K562 (cell line): ENCODE results near the gene LRRC59. TPM values are rescaled to one million over a fixed set of nuclear protein-coding genes. Genes with fewer than 3 reads are reported as not detected.

Experiments used
- BCL6 ChIP-seq: fragments of 250-450 bp; sonication (Bioruptor Pico); IDR thresholded peaks from 2 replicates; pipeline ENCODE4 v1.4.0; 2020
- BCLAF1 ChIP-seq, 2 experiments: fragments of 450-650 bp in 1 of 2; IDR thresholded peaks; 2 replicates each; pipeline ENCODE4 v1.6.1; 2011 to 2017; ENCODE audit warnings: low read depth in 2 of 2, antibody characterized with exemption in 1 of 2, borderline replicate concordance in 1 of 2, low read length in 1 of 2, mild to moderate bottlenecking in 1 of 2, mixed read lengths in 1 of 2; ENCODE audit not compliant: control insufficient read depth in 1 of 2
- BCOR ChIP-seq: fragments of 450-650 bp; IDR thresholded peaks from 2 replicates; pipeline ENCODE4 v1.6.1; 2016
- BMI1 ChIP-seq: fragments of 150-350 bp; IDR thresholded peaks from 2 replicates; pipeline ENCODE4 v1.6.1; 2014; ENCODE audit warnings: low read length
- CAMTA2 ChIP-seq: fragments of 250-450 bp; sonication (Bioruptor Pico); conservative IDR thresholded peaks from 2 replicates; pipeline ENCODE4 v1.5.1; 2022
- CTCFL ChIP-seq: IDR thresholded peaks from 2 replicates; pipeline ENCODE4 v1.6.1; 2011; ENCODE audit warnings: borderline replicate concordance, low read depth, mild to moderate bottlenecking, moderate library complexity, low read length; ENCODE audit not compliant: insufficient read depth, poor library complexity, severe bottlenecking
- ETV5 ChIP-seq: sonication (generic); formaldehyde crosslinking; IDR thresholded peaks from 2 replicates; pipeline ENCODE4 v1.4.0; 2020; ENCODE audit warnings: low read depth, mild to moderate bottlenecking, missing genetic modification reagents
- HDAC3 ChIP-seq: fragments of 450-650 bp; IDR thresholded peaks from 2 replicates; pipeline ENCODE4 v1.6.1; 2018; ENCODE audit warnings: borderline replicate concordance, mild to moderate bottlenecking, moderate library complexity; ENCODE audit not compliant: partially characterized antibody
- NRF1 ChIP-seq, 2 experiments: fragments of 450-650 bp; IDR thresholded peaks in 1 of 2; conservative IDR thresholded peaks in 1 of 2; 2 replicates each; pipeline ENCODE4 v1.6.1; 2014; ENCODE audit warnings: mild to moderate bottlenecking in 2 of 2
- PURB ChIP-seq: sonication (generic); formaldehyde crosslinking; IDR thresholded peaks from 2 replicates; pipeline ENCODE4 v1.9.0; 2021; ENCODE audit warnings: low read depth, mild to moderate bottlenecking, missing genetic modification reagents
- RBBP5 ChIP-seq: fragments of 200-600 bp; sonication (generic); IDR thresholded peaks from 2 replicates; pipeline ENCODE4 v1.6.1; 2012; ENCODE audit warnings: borderline replicate concordance, mild to moderate bottlenecking, low read length, control low read depth, inconsistent platforms; ENCODE audit not compliant: insufficient read depth, poor library complexity, severe bottlenecking
- RBM25 ChIP-seq: fragments of 200-400 bp; formaldehyde crosslinking; IDR thresholded peaks from 2 replicates; pipeline ENCODE4 v1.6.1; 2018; ENCODE audit warnings: low read length, low read depth, moderate library complexity; ENCODE audit not compliant: severe bottlenecking
- TRIM28 ChIP-seq: fragments of 450-650 bp; IDR thresholded peaks from 2 replicates; pipeline ENCODE4 v1.6.1; 2017
- YY1 ChIP-seq, 3 experiments: IDR thresholded peaks; 2 replicates each; pipeline ENCODE4 v1.6.1; 2011; ENCODE audit warnings: low read length in 2 of 3, mild to moderate bottlenecking in 2 of 3, moderate library complexity in 2 of 3, borderline replicate concordance in 1 of 3, control low read depth in 1 of 3, low read depth in 1 of 3; ENCODE audit not compliant: insufficient read depth in 3 of 3, insufficient replicate concordance in 2 of 3, control insufficient read depth in 1 of 3, insufficient read length in 1 of 3; ENCODE audit errors: extremely low read depth in 1 of 3
- ZBED1 ChIP-seq: IDR thresholded peaks from 2 replicates; pipeline ENCODE4 v1.6.1; 2014
- ZBTB7A ChIP-seq: IDR thresholded peaks from 2 replicates; pipeline ENCODE4 v1.6.1; 2011; ENCODE audit warnings: low read depth, mild to moderate bottlenecking, low read length, moderate library complexity, borderline replicate concordance; ENCODE audit not compliant: control insufficient read depth
- ZNF121 ChIP-seq: sonication (generic); formaldehyde crosslinking; conservative IDR thresholded peaks from 2 replicates; pipeline ENCODE4 v1.8.0; 2022; ENCODE audit warnings: missing genetic modification reagents
- ZNF197 ChIP-seq: fragments of 200-800 bp; sonication (Bioruptor generic); IDR thresholded peaks from 2 replicates; pipeline ENCODE4 v1.6.1; 2016; ENCODE audit warnings: low read depth, missing genetic modification characterization, missing compliant biosample characterization
- ZNF277 ChIP-seq: fragments of 250-450 bp; sonication (Bioruptor Pico); IDR thresholded peaks from 2 replicates; pipeline ENCODE4 v1.8.0; 2022; ENCODE audit warnings: inconsistent platforms, mild to moderate bottlenecking, moderate library complexity, borderline replicate concordance
- polyA plus RNA-seq, 8 experiments: library from polyadenylated mRNA; depleted of rRNA in 4 of 8; stranded (reverse) in 5 of 8; unstranded in 3 of 8; fragments of >200 nt; fragmentation: Nextera tagmentation in 2 of 8; fragmentation: Illumina TruSeq in 1 of 8; extraction: Ambion mirVana in 2 of 8; extraction: Trizol in 1 of 8; gene quantifications; 2 replicates each; pipeline versions ENCODE4 v1.2.1 to v1.2.3, GENCODE V29; 2011 to 2014; ENCODE audit warnings: inconsistent platforms in 1 of 8, missing spikeins in 1 of 8
- total RNA-seq, 7 experiments: library from RNA; depleted of rRNA in 6 of 7; stranded (reverse); fragments of >200 nt in 6 of 7; fragmentation: Illumina TruSeq in 2 of 7; extraction: Trizol in 2 of 7; gene quantifications; 2 replicates each; pipeline versions ENCODE4 v1.2.1 to v1.2.3, GENCODE V29; 2011 to 2021; ENCODE audit warnings: low replicate concordance in 1 of 7

The LRRC59 gene
- total and polyA plus RNA-seq, 9 of the 15 experiments (the other 6 are each of a cell fraction or from before 2014, with no cell fraction given): 27.8 to 244 (median 154) TPM

- TF ChIP-seq ZBTB7A: 0 out of 2 replicates have a peak, but pooled peaks have one; percentile 22
- TF ChIP-seq BCOR: peak; percentile 42; the same call in 1 of the 2 replicates
- TF ChIP-seq ZBED1: no peak
- TF ChIP-seq RBM25: no peak
- TF ChIP-seq ZNF121 (CRISPR knock-in tag): no peak
- TF ChIP-seq RBBP5: peak; percentile 97
- 0 out of 2 replicates have a peak, but pooled peaks have one; percentile 7 for TF ChIP-seq CAMTA2 (CRISPR knock-in tag)
- TF ChIP-seq BCLAF1 (IDR thresholded peaks at IDR 0.05; ENCODE audit: borderline replicate concordance in 1 of 2, control insufficient read depth in 1 of 2, low read depth in 2 of 2, low read length in 1 of 2): no peak
- no peak for TF ChIP-seq ZNF197 (CRISPR knock-in tag)
- peak; percentile 30 for TF ChIP-seq HDAC3
- no peak for TF ChIP-seq CTCFL
- TF ChIP-seq BMI1: no peak
- TF ChIP-seq ETV5 (CRISPR knock-in tag): peak; percentile 98
- TF ChIP-seq NRF1 (conservative IDR thresholded peaks at IDR 0.05 in 1 of 2, IDR thresholded peaks at IDR 0.05 in 1 of 2): peak in 1 of 2 experiments; percentile 42; a peak in 3 of 4 replicates
- TF ChIP-seq YY1 (IDR thresholded peaks at IDR 0.05; ENCODE audit: borderline replicate concordance in 1 of 3, control insufficient read depth in 1 of 3, extremely low read depth in 1 of 3, insufficient read depth in 3 of 3, insufficient read length in 1 of 3, insufficient replicate concordance in 2 of 3, low read depth in 1 of 3, low read length in 2 of 3): peak; percentile 71 to 92 (median 90)
- TF ChIP-seq PURB: no peak
- TF ChIP-seq BCL6: 0 out of 2 replicates have a peak, but pooled peaks have one; percentile 21
- TF ChIP-seq TRIM28: 0 out of 2 replicates have a peak, but pooled peaks have one; percentile 45
- no peak for TF ChIP-seq ZNF277
These were observed 24.4 kb downstream of the LRRC59 start, which contains the start of the genes EME1 and MRPL27 (continued) for GRCh38 chr17:50372758-50373556.
